GM21526 (cell line): ENCODE data around the gene NIPSNAP2.
"Not testable (repeated sequence)": the region's sequence is repeated elsewhere in the genome, so short reads cannot be mapped to it uniquely, and the experiment has no call there.

Experiments
- ATAC-seq: cut with Tn5 transposase; IDR thresholded peaks from one replicate; pipeline ENCODE4 v1.9.1; 2021; ENCODE audit warnings: moderate library complexity; ENCODE audit not compliant: unreplicated experiment, low FRiP score

The NIPSNAP2 gene

DNA sequence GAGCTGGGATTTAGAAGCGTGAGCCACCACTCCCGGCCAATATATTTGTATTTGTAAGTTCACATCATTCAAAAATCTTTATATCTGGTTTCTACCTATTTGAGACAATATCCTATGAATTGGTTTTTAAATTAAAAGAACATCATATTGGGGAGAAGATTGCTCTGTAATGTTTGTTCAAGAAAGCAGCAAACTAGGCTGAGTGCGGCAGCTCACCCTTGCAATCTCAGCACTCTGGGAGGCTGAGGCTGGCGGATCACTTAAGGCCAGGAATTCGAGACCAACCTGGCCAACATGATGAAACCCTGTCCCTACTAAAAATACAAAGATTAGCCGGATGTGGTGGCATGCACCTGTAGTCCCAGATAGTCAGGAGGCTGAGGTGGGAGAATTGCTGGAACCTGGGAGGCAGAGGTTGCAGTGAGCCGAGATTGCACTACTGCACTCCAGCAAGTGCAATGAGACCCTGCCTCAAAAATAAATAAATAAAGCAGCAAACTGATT, 9.4 kb downstream of the NIPSNAP2 start:
- ATAC-seq: no peak

DNA sequence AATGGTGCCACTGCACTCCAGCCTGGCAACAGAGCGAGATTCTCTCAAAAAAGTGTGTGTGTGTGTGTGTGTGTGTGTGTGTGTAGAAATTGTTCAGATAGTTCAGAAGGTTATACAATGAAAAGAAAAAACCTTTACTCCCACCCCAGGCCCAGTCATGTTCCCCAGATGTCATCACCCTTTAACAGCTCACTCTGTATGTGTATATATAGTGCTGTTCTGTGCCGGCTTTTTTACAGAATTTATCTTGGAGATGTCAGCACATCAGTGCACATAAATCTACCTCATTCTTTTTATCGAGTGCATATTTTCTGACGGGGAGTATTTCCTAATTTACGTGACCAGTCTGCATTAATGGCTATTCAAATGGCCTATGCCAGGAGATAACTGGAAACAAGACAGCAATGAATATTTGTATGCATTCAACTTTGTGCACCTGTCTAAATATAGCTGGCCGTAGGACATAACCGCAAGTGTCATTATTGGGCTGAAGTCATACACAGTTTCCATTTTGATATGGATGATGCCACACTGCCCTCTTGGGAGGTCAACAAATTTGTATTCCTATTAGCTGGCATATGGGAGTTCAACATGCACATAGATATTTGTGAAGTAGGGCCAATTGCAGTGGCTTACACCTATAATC, 11.7 kb downstream of the NIPSNAP2 start:
- ATAC-seq: no peak

DNA sequence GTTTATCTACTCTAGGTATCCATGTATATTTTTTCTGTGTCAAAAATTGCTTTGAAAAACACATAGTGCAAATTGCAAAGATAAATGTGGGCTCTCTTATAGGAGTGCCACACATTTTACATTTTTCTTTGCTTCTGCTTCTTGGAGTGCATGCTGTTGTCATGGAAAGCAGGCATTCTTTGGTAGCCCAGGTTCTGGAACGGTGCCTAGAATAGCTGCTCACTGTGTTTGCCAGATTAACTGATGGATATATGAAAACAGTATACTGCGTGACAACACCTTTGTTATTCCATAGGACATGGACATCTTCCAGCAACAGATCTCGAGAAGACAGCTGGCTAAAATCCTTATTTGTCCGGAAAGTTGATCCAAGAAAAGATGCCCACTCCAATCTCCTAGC, 13.4 kb downstream of the NIPSNAP2 start:
- no peak for ATAC-seq

DNA sequence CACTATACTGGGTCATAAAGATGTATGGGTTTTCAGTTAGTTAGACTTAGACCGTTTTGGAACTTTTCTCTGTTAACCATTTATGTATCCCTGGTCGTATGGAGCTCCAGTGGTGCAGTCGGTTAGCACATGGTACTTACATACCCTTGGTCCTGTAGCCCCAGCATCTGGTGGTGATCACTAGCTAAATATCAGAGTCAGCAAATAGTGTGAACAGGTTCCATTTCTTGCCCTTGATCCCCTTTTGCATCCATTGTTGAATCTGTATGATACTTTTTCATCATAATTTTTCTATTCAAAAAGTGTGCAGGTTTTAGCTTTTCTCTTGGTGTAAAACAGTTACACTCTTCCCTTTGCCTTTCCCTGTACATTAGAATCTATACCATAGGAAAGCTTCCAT, 15.9 kb downstream of the NIPSNAP2 start:
- no peak for ATAC-seq

DNA sequence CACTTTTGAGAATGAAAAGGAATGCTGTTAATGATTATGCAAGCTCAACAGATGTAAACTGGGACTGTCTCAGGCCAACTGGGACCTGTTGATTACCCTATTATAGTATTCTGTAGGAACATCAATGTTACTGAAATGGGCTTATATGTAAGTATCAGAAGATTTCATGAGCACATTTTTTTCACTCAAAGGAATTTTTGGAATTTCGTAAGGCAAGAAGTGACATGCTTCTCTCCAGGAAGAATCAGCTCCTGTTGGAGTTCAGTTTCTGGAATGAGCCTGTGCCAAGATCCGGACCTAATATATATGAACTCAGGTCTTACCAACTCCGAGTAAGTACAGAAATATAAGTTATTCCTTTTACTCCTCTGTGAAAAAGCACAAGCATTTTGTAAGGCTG, 19.2 kb downstream of the NIPSNAP2 start:
- no peak for ATAC-seq

DNA sequence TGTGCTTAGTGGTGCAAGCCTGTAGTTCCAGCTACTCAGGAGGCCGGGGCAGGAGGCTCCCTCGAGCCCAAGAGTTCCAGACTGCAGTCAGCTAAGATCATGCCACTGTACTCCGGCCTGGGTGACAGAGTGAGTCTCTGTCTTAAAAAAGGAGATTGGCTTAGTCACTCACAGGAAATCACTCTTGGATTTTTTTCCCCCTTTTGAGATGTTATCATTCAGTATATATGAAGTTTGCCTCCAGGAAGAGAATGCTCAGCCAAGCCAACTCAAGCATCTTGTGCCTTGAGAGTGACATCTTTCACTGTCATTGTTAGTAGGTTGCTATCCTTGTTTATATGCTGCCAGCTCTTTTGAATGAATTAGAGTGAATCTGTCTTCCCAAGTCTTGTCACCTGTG, 28.0 kb downstream of the NIPSNAP2 start:
- no peak for ATAC-seq

DNA sequence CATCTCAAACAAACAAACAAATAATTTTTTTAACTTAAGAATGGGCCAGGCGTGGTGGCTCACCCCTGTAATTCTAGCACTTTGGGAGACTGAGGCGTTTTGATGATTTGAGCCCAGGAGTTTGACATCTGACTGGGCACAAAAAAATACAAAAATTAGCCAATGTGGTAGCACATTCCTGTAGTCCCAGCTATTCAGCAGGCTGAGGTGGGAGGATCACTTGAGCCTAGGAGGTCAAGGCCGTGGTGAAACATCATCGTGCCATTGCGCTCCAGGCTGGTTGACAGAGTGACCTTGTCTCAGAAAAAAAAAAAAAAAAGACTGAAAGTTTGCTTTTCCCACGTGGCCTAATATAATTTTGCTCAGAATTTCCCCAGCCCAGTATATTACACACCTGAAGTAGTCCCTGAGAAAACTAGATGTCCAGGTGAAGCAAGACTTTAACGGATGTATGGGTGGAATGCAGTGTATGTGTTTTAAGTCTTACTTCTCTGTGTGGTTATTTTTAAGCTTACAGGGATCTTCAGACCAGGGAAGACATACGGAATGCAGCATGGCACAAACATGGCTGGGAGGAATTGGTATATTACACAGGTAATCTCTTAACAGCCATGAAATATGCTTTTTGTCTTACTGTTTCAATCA, 32.6 kb downstream of the NIPSNAP2 start:
- ATAC-seq: no peak

DNA sequence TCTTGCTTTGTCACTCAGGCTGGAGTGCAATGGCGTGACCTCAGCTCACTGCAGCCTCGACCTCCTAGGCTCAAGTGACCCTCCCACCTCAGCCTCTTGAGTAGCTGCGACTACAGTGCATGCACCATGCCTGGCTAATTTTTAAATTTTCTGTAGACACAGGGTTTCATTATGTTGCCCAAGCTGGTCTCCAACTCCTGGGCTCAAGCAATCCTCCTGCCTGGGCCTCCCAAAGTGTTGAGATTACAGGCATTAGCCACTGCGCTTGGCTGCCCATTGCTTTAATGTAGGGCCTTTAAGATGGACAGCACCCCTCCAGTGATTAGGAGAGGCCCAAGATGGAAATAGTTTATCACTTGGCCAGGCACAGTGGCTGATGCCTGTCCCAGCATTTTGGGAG, 39.4 kb downstream of the NIPSNAP2 start:
- ATAC-seq: no peak

DNA sequence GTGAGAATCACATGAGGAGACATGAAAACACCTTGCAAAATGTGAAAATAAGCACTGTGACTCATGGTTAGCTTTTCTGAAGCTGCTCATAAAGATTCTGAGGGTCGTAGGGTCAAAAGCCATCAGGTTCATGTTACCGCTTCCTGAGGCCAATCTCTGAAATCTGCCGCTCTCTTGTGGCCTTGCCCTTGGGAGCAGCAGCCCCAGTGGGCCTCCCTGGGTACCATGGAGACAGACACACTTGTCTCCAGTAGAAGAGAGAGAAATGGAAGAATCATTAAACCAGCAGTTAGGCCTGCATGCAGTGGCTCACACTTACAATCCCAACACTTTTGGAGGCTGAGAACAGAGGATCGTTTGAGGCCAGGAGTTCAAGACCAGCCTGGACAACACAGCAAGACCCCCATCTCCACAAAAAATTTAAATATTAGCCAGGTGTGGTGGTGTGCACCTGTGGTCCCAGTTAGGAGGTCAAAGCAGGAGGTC, 42.8 kb downstream of the NIPSNAP2 start:
- ATAC-seq: no peak

DNA sequence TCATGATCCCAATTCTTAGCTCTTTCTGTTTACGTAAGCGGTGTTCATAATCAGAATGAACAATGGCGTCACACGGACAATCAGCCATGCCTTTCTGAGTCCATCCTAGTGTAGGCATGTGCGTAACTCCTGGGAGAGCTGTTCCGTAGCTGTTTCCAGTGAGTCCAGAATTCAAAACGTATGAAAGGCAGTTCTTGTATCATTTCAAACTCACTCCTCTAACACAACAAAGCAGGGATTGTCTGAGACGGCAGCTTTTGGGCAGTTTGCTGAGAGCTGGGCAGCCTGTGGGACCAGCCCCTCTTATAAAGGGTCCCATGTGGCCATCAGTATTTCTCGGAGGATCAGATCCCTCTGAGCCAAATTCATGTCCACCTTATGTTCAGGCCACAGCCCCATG, 43.5 kb downstream of the NIPSNAP2 start:
- no peak for ATAC-seq

DNA sequence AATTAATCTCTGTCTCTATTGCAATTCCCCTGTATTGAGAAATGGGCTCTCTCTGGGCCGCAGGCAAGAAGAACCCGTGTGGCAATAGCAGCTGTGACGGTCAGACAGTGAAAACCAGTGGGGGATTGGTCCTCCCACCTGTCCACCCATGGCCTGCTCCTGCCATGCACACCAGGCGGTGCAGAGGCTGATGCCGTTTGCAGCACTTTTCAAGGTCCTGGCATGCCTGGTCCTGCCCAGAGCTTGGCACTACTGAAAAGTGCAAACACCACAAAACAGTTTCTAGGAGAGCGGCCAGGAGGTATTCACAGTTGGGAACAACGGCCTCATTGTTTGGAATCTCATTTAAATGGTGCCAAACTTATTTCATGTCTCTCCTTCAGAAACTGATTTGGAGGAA, 45.3 kb downstream of the NIPSNAP2 start:
- ATAC-seq: no peak

DNA sequence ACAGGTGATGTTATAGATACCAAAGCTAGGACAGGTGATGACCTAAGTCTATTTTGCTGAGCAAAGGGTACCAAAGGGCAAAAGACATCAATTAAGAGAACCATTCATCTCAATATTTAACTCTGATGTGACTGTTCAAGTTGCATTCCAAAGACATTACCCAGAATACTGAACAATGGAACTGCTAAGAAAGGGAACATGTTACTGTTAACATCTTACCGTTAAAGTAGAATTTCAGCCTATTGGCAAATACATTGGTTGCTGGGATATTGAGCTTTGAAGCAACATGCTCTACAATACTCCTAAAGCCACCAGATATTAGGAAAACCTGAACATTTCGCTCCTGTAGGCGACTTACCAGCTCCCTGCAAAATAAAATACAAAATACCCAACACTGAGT, 52.6 kb downstream of the NIPSNAP2 start:
- ATAC-seq: not testable (repeated sequence)

DNA sequence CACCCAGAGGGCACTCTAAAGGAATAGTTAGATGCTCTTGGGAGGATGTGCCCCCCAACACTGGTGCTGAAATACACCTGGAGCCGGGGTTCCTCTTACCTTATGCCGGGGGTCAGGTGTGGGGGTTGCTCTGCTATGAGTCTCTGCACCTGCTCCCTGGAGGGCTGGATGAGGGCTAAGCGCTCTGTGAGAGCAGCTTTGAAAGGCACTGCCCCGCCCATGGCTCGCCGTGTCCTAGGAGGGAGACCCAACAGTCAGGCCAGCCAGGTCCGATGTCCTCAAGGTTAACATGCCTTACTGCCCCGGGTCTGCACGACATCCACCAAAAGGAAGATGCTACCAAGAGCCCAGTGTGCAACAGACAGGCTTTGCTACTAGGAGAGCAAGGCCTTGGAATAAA, 55.1 kb downstream of the NIPSNAP2 start:
- ATAC-seq: no peak

DNA sequence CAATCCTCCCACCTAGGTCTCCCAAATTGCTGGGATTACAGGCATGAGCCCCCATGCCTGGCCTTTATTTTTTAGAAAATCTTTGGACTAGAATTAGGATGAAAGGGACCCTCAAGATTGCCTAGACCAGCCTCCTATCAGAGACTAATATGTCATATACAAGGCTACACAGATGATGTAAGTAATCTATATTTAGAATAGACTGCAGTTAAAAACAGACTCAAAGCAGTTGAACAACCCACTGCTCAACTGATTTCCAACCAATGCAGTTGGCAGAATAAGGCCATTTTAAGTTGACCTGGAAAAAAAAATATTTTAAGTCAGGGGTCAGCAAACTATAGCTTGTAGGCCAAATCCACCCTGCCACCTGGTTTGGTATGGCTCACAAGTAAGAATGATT, 59.1 kb downstream of the NIPSNAP2 start:
- no peak for ATAC-seq

DNA sequence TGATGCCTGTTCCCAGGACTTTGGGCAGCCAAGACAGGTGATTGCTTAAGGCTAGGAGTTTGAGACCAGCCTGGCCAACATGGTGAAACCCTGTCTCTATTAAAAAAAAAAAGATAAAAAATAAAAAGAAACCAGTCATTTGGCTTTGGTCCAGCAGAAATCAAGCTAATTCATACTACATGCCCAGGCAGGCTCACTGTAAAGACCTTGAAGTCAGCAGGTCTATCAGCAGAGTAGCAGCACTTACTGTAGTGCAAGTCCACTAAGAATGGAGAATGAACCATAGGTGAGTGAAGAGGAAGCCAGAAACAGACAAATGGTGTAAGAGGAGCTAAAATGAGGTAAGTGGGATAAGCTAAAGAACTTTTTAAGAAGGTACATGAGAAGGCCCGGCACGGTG, 62.2 kb downstream of the NIPSNAP2 start:
- ATAC-seq: no peak

DNA sequence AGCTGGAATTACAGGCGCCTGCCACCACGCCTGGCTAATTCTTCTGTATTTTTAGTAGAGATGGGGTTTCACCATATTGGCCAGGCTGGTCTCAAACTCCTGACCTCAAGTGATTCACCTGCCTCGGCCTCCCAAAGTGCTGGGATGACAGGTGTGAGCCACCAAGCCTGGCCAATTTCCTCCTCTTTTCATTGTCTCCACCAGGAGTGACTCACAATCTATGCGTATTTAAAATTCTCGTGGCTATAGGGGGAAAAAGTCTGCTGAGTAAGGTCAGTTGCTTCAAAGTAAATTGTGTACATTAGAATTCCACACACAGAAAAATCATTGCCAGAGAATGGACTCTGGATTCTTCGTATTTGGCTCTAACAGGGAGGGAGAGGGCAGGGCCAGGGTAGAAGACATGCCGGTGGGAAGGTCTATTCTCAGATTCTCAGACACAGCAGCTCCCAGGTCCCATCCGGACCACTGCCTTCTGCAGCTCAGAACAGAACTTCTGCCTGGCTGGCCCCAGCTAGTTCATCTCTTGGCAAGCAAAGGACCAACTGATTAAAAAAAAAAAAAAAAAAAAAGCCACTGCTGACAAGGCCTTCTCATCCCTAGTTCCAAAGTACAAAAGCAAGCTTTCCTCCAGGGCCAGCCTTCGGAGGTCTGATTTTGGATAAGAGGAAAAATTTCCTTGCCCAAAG, 64.7 kb downstream of the NIPSNAP2 start:
- ATAC-seq: no peak

DNA sequence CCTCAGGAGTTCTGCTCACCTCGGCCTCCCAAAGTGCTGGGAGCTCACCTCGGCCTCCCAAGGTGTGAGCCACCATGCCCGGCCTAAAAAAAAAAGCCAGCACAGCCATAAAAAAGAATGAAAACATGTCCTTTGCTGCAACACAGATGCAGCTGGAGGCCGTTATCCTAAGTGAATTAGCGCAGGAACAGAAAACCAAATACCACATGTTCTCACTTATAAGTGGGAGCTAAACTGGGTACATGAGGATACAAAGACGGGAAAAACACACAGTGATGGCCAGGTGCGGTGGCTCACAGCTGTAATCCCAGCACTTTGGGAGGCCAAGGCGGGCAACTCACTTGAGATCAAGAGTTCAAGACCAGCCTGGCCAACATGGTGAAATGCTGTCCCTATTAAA, 66.0 kb downstream of the NIPSNAP2 start:
- ATAC-seq: no peak

DNA sequence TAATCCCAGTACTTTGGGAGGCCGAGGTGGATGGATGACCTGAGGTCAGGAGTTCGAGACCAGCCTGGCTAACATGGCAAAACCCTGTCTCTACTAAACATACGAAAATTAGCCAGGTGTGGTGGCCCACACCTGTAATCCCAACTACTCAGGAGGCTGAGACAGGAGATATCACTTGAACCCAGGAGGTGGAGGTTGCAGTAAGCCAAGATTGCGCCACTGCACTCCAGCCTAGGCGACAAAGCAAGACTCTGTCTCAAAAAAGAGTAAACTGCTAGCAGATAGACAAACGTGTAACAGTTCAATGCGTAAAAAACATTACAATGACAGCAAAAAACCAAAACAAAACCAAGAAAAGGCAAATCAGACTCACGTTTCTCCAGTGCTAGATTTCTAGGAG, 67.2 kb downstream of the NIPSNAP2 start:
- not testable (repeated sequence) for ATAC-seq

DNA sequence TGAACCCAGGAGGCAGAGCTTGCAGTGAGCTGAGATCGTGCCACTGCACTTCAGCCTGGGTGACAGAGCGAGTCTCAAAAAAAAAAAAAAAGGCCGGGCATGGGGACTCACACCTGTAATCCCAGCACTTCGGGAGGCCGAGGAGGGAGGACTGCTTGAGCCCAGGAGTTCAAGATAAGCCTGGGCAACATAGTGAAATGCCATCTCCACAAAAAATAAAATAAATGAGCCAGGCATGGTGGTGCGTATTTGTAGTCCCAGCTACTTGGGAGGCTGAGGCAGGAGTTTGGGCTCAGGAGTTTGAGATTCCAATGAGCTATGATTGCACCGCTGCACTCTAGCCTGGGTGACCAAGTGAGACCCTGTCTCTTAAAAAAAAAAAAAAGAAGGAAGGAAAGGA, 68.2 kb downstream of the NIPSNAP2 start:
- ATAC-seq: not testable (repeated sequence)

DNA sequence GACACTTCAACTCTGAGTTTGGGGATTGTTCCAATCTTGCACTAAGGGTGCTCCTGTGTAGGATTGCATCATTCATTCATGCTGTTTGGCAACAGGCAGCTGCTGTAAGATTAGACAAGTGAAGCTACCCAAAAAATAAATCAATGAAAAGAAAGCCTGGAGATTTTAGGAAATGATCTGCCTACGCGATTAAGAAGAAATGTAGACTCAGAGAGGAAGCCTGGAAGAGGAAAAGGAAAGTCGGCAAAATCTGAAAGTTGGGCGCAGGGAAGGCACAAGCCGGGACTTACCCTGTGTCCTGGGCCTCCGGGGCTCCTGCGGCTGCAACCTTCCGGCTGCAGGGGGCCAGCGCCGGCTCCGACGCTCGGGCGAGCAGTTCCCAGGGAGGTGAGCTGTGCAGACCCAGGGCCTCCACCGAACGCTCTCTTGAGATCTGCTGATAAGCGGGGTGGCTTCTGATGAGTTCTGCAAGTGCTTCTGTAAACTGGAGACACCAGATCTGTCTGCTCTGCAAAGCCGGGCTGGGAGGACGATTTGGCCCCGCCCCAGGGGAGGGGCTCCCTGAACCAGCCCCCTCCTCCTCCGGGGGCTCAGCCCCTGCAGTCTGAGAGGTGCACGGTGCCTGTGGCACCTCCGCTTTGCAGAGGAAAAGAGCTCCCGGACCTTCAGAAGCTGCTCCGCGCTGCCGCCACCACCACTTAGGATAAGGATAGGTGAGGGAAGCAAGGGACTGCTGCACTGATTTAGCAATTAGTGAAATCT, 69.5 kb downstream of the NIPSNAP2 start:
- peak; percentile 97 for ATAC-seq

DNA sequence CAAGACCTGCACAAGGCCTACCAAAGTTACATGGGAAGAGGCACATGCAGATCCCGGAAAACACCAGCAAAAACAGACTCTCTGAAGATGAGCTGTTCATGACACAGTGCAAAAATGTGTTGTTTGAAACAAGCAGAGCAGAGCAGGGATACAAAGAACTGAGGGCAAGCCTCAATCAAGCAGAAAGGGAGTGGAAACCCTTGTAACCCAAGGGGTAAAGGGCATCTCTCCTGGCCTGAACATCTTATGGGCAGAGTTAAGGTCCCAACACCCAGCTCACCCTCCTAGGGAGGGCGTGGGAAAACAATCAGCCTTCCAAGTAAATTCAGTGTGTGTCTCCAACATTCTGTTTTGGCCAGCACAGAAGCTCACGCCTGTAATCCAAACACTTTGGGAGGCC, 76.3 kb downstream of the NIPSNAP2 start:
- no peak for ATAC-seq
